Breast epithelium (tissue), 4 donors: ENCODE measurements around the gene GARS1. TPM values are rescaled to one million over a fixed set of nuclear protein-coding genes. Genes with fewer than 3 reads are reported as not detected.

ENCODE experiments used
- DNase-seq, 2 donors: peaks; one replicate each; pipeline ENCODE4 v3.0.0-alpha.2; 2019; ENCODE audit warnings: low spot score in 2 of 2
- H3K27ac ChIP-seq, 2 donors: fragments of 200-600 bp; sonication (generic) in 1 of 2; one replicate each; pipeline ENCODE4 v1.5.1; 2016 to 2019; ENCODE audit warnings: mild to moderate bottlenecking in 1 of 2
- H3K27me3 ChIP-seq, 2 donors: fragments of 200-600 bp; sonication (generic) in 1 of 2; one replicate each; pipeline versions ENCODE4 v1.5.1 to v1.6.0; 2017 to 2019; ENCODE audit warnings: control low read depth in 1 of 2, mild to moderate bottlenecking in 1 of 2
- H3K36me3 ChIP-seq: fragments of 200-600 bp; one replicate; pipeline ENCODE4 v1.5.1; 2019
- H3K4me1 ChIP-seq, 2 donors: fragments of 200-600 bp; sonication (generic); one replicate each; pipeline ENCODE4 v1.5.1; 2016 to 2019; ENCODE audit warnings: control low read depth in 1 of 2
- H3K4me3 ChIP-seq, 3 donors: fragments of 200-600 bp; sonication (generic); 1 replicate in 2 of 3; 2 replicates in 1 of 3; pipeline ENCODE4 v1.5.1; 2016 to 2019; ENCODE audit warnings: mild to moderate bottlenecking in 3 of 3, moderate library complexity in 2 of 3
- H3K9me3 ChIP-seq, 2 donors: fragments of 200-600 bp; sonication (generic) in 1 of 2; one replicate each; pipeline ENCODE4 v1.5.1; 2016 to 2019; ENCODE audit warnings: control low read depth in 1 of 2
- CTCF ChIP-seq, 3 donors: fragments of 450-650 bp; IDR thresholded peaks; one replicate each; pipeline ENCODE4 v1.5.1; 2016 to 2017; ENCODE audit warnings: antibody characterized with exemption in 3 of 3, mild to moderate bottlenecking in 3 of 3, moderate library complexity in 3 of 3
- POLR2A ChIP-seq: fragments of 450-650 bp; IDR thresholded peaks from one replicate; pipeline ENCODE4 v1.6.1; 2016; ENCODE audit warnings: antibody characterized with exemption, mild to moderate bottlenecking, moderate library complexity
- POLR2AphosphoS5 ChIP-seq, 3 donors: sonication (generic); formaldehyde crosslinking; IDR thresholded peaks; one replicate each; pipeline ENCODE4 v1.6.1; 2017; ENCODE audit warnings: antibody characterized with exemption in 3 of 3
- intact Hi-C: fragments of 100-400 bp; cut with DNase I; formaldehyde crosslinking; loops from one replicate; pipeline ENCODE4 v1.15.1; 2023; ENCODE audit warnings: low total_unique reads
- total RNA-seq, 3 donors: library from RNA; depleted of rRNA; stranded (reverse); fragments of >200 nt; gene quantifications; one replicate each; pipeline ENCODE4 v1.1.0, GENCODE V29; 2016

Gene GARS1
- total RNA-seq, 3 donors from 2014 or later: 50.9 to 66.9 (median 56.8) TPM

- no peak overlapping the region for H3K27ac ChIP-seq
- intact Hi-C loops: no loop called here
- H3K4me1 ChIP-seq: peaks cover 7 to 8% of the 10 kb centered on the region in 2 donors
- no peaks in the 10 kb centered on the region for H3K36me3 ChIP-seq
- TF ChIP-seq POLR2AphosphoS5 (IDR thresholded peaks at IDR 0.05): no peak
- TF ChIP-seq POLR2A: no peak
- no peak for TF ChIP-seq CTCF (IDR thresholded peaks at IDR 0.05)
- peaks cover 2 to 38% of the 10 kb centered on the region in 2 donors for H3K27me3 ChIP-seq
- H3K9me3 ChIP-seq: no peaks in the 10 kb centered on the region
- no peak overlapping the region for H3K4me3 ChIP-seq
- DNase-seq: no peak
These were observed 84.1 kb downstream of the GARS1 start for GRCh38 chr7:30678805-30679204.

GRCh38 chr7:30679664-30680063 lies 85.0 kb downstream of the GARS1 start:
- Histone ChIP-seq H3K9me3 (no peaks in the 10 kb centered on the region), H3K4me3 (no peak overlapping the region), H3K27me3 (peaks cover 2 to 46% of the 10 kb centered on the region in 2 donors), H3K4me1 (peaks cover 7 to 8% of the 10 kb centered on the region in 2 donors), H3K36me3 (no peaks in the 10 kb centered on the region), H3K27ac (no peak overlapping the region)
- intact Hi-C loops: no loop called here
- no peak for TF ChIP-seq CTCF (IDR thresholded peaks at IDR 0.05)
- no peak for TF ChIP-seq POLR2A
- TF ChIP-seq POLR2AphosphoS5 (IDR thresholded peaks at IDR 0.05): no peak
- no peak for DNase-seq

- DNase-seq: no peak
- peaks cover 2 to 53% of the 10 kb centered on the region in 2 donors for H3K27me3 ChIP-seq
- H3K4me1 ChIP-seq: peaks cover 7 to 8% of the 10 kb centered on the region in 2 donors
- H3K36me3 ChIP-seq: no peaks in the 10 kb centered on the region
- no peaks in the 10 kb centered on the region for H3K9me3 ChIP-seq
- no peak for TF ChIP-seq CTCF (IDR thresholded peaks at IDR 0.05)
- TF ChIP-seq POLR2AphosphoS5 (IDR thresholded peaks at IDR 0.05): no peak
- no peak for TF ChIP-seq POLR2A
- intact Hi-C loops: no loop called here
- H3K4me3 ChIP-seq: peak overlapping the region; percentile 39 to 70 (median 51)
- no peak overlapping the region for H3K27ac ChIP-seq
These were observed 86.7 kb downstream of the GARS1 start for GRCh38 chr7:30681331-30681797.

- Histone ChIP-seq H3K4me1 (peaks cover 7 to 8% of the 10 kb centered on the region in 2 donors), H3K27ac (no peak overlapping the region), H3K4me3 (peak overlapping the region; percentile 39 to 70 (median 51)), H3K9me3 (no peaks in the 10 kb centered on the region), H3K27me3 (peaks cover 2 to 53% of the 10 kb centered on the region in 2 donors), H3K36me3 (no peaks in the 10 kb centered on the region)
- TF ChIP-seq POLR2AphosphoS5 (IDR thresholded peaks at IDR 0.05) (no peak), CTCF (IDR thresholded peaks at IDR 0.05) (no peak), POLR2A (no peak)
- no peak for DNase-seq
- intact Hi-C loops: no loop called here
These were observed 87.1 kb downstream of the GARS1 start for GRCh38 chr7:30681815-30682211.

- peaks cover 2 to 53% of the 10 kb centered on the region in 2 donors for H3K27me3 ChIP-seq
- no peaks in the 10 kb centered on the region for H3K9me3 ChIP-seq
- peak within 1 kb of the TSS; percentile 39 to 70 (median 51) for H3K4me3 ChIP-seq
- no peak for DNase-seq
- no peaks in the 10 kb centered on the region for H3K36me3 ChIP-seq
- TF ChIP-seq POLR2AphosphoS5 (IDR thresholded peaks at IDR 0.05) (no peak), CTCF (IDR thresholded peaks at IDR 0.05) (peak in 1 of 3 donors; percentile 9)
- peaks cover 7 to 8% of the 10 kb centered on the region in 2 donors for H3K4me1 ChIP-seq
- no peak within 1 kb of the TSS for H3K27ac ChIP-seq
- intact Hi-C loops: no loop called here
These were observed 87.8 kb downstream of the GARS1 start, which contains the start of gene CRHR2 for GRCh38 chr7:30682212-30683083. TSS of gene CRHR2 (minus strand) at chr7:30682456. CDS start at chr7:30682280, 176 bp downstream.
